B cell (primary cell): ENCODE data around the gene ADAMTS18. TPM values are rescaled to one million over a fixed set of nuclear protein-coding genes. Genes with fewer than 3 reads are reported as not detected.

ENCODE experiments used
- ATAC-seq: fragments of 200-7000 bp; cut with Tn5 transposase; one replicate; pipeline ENCODE4 v1.10.0; 2021; ENCODE audit warnings: low read depth, mild to moderate bottlenecking, moderate number of reproducible peaks, moderate library complexity
- CTCF ChIA-PET: fragments of 350-600 bp; sonication (Branson Sonifier 250); formaldehyde crosslinking; loops from one replicate; lab custom pipeline; 2021; ENCODE audit warnings: antibody characterized with exemption, inconsistent platforms; lab: Charles Lee
- POLR2A ChIA-PET: fragments of 350-600 bp; sonication (Branson Sonifier 250); formaldehyde crosslinking; loops from one replicate; lab custom pipeline; 2021; ENCODE audit warnings: antibody characterized with exemption; lab: Charles Lee
- DNase-seq: peaks from one replicate; pipeline ENCODE4 v3.0.0; 2013
- H2AFZ ChIP-seq: 2 replicates; pipeline ENCODE4 v1.6.1; 2012; ENCODE audit warnings: mild to moderate bottlenecking, low read depth, low read length; ENCODE audit not compliant: insufficient read depth, poor library complexity, severe bottlenecking
- H3K27ac ChIP-seq, 2 donors: 1 replicate in 1 of 2; 2 replicates in 1 of 2; pipeline ENCODE4 v1.5.1; 2012 to 2013; ENCODE audit warnings: low read length in 2 of 2, mild to moderate bottlenecking in 2 of 2, moderate library complexity in 1 of 2
- H3K27me3 ChIP-seq, 4 experiments: fragments of 200-600 bp in 1 of 4; sonication (generic) in 1 of 4; replicated peaks in 1 of 4; 1 replicate in 2 of 4; 2 replicates in 2 of 4; pipeline versions ENCODE4 v1.6.1 to v1.7.0; 2013 to 2016; ENCODE audit warnings: low read length in 3 of 4, mild to moderate bottlenecking in 2 of 4, mixed read lengths in 1 of 4, moderate library complexity in 1 of 4; ENCODE audit not compliant: insufficient read depth in 4 of 4, control insufficient read depth in 3 of 4; ENCODE audit errors: control extremely low read depth in 1 of 4
- H3K36me3 ChIP-seq, 2 experiments: replicated peaks in 1 of 2; 1 replicate in 1 of 2; 2 replicates in 1 of 2; pipeline versions ENCODE4 v1.6.1 to v1.7.1; 2013; ENCODE audit warnings: low read length in 1 of 2; ENCODE audit not compliant: insufficient read depth in 2 of 2, control insufficient read depth in 1 of 2; ENCODE audit errors: control extremely low read depth in 1 of 2, extremely low read depth in 1 of 2
- H3K4me1 ChIP-seq, 2 donors: fragments of 200-600 bp in 1 of 2; sonication (generic) in 1 of 2; 1 replicate in 1 of 2; 2 replicates in 1 of 2; pipeline versions ENCODE4 v1.5.1 to v1.6.1; 2013 to 2017; ENCODE audit warnings: low read length in 2 of 2; ENCODE audit not compliant: control insufficient read depth in 2 of 2, insufficient read depth in 2 of 2
- H3K4me2 ChIP-seq: replicated peaks from 2 replicates; pipeline ENCODE3; 2012; ENCODE audit warnings: mild to moderate bottlenecking, low read depth, low read length; ENCODE audit not compliant: poor library complexity, severe bottlenecking
- H3K4me3 ChIP-seq, 5 experiments: fragments of 200-600 bp in 1 of 5; sonication (generic) in 1 of 5; 1 replicate in 3 of 5; 2 replicates in 2 of 5; pipeline versions ENCODE4 v1.5.1 to v1.7.0; 2011 to 2016; ENCODE audit warnings: low read length in 4 of 5, mild to moderate bottlenecking in 4 of 5, low read depth in 2 of 5, control low read depth in 1 of 5, moderate library complexity in 1 of 5; ENCODE audit not compliant: insufficient read depth in 1 of 5; ENCODE audit errors: control extremely low read depth in 1 of 5, extremely low read depth in 1 of 5
- H3K79me2 ChIP-seq: fragments of 200-600 bp; sonication (generic); one replicate; pipeline ENCODE4 v1.6.0; 2016; ENCODE audit warnings: low read length; ENCODE audit not compliant: control insufficient read depth, insufficient read depth
- H3K9ac ChIP-seq: fragments of 200-600 bp; sonication (generic); 2 replicates; pipeline ENCODE4 v1.6.1; 2017; ENCODE audit warnings: mild to moderate bottlenecking, low read length, moderate library complexity
- H3K9me3 ChIP-seq, 3 donors: one replicate each; pipeline versions ENCODE4 v1.6.1 to v1.7.1; 2013; ENCODE audit warnings: low read length in 2 of 3; ENCODE audit not compliant: control insufficient read depth in 2 of 3, insufficient read depth in 1 of 3; ENCODE audit errors: control extremely low read depth in 1 of 3
- H4K20me1 ChIP-seq: 2 replicates; pipeline ENCODE4 v1.6.0; 2012; ENCODE audit warnings: mild to moderate bottlenecking, low read length; ENCODE audit not compliant: insufficient read depth, control insufficient read depth, poor library complexity, severe bottlenecking
- H3K27ac Mint-ChIP-seq: one replicate; pipeline ENCODE4 v1.8.0; 2021; ENCODE audit warnings: mixed read lengths
- H3K27me3 Mint-ChIP-seq: one replicate; pipeline ENCODE4 v1.8.0; 2021; ENCODE audit warnings: mixed read lengths
- H3K4me1 Mint-ChIP-seq: one replicate; pipeline ENCODE4 v1.8.0; 2021; ENCODE audit warnings: mixed read lengths
- H3K4me3 Mint-ChIP-seq: one replicate; pipeline ENCODE4 v1.8.0; 2021; ENCODE audit warnings: mixed read lengths
- H3K9me3 Mint-ChIP-seq: one replicate; pipeline ENCODE4 v1.8.0; 2022; ENCODE audit warnings: mixed read lengths; ENCODE audit not compliant: insufficient read depth
- EZH2 ChIP-seq: IDR thresholded peaks from 2 replicates; pipeline ENCODE4 v1.6.1; 2012; ENCODE audit warnings: borderline replicate concordance, low read depth, mild to moderate bottlenecking, moderate library complexity, low read length; ENCODE audit not compliant: insufficient read depth, poor library complexity, severe bottlenecking
- WGBS: methylation state at CpG from one replicate; pipeline ENCODE4 v1.1.5; 2013; ENCODE audit warnings: missing lambda C conversion rate; ENCODE audit not compliant: insufficient coverage; 5-methylcytosine and 5-hydroxymethylcytosine counted together
- intact Hi-C: fragments of 100-400 bp; cut with micrococcal nuclease; formaldehyde crosslinking; loops from one replicate; pipeline ENCODE4 v1.10.0; 2022
- polyA plus RNA-seq: library from polyadenylated mRNA; depleted of rRNA; stranded (reverse); fragments of >200 nt; gene quantifications from 2 replicates; pipeline ENCODE4 v1.2.3, GENCODE V29; 2012
- total RNA-seq, 2 donors: library from RNA; stranded (reverse); fragments of 120-200 nt in 1 of 2; gene quantifications; 1 replicate in 1 of 2; 2 replicates in 1 of 2; pipeline versions ENCODE4 v1.2.3 to v1.2.4, GENCODE V29; 2013 to 2022
- TF ChIP-seq, protein P1 (sequence below): fragments of 200-600 bp; IDR thresholded peaks from one replicate; pipeline ENCODE4 v1.8.0; 2022; ENCODE audit warnings: antibody characterized with exemption, mild to moderate bottlenecking

The ADAMTS18 gene
- total and polyA plus RNA-seq, 2 donors (not counting 1 experiment from before 2014, with no cell fraction given): not detected

DNA sequence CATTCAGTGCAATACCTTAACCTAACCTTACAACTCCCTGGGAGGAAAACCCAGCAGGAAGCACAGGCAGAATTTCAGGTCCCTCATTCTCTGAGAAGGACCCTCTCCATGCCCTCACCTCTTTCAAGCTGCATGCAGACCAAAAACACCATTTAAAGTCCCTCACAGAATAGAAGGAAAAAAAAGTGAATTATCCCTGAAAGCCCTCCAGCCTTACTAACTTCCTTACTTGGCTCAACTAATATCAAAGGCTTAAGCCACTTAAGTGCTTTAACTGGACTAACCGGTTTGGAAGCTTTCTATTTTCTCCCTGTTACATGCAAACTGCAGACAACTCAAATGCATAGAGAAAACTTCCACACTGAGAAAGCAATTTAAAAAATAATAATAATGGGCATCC is 60.5 kb downstream of the ADAMTS18 start:
- H3K4me1 Mint-ChIP-seq: no peaks in the 10 kb centered on the region
- Histone ChIP-seq H3K4me1 (no peaks in the 10 kb centered on the region), H3K27me3 (peaks cover 0 to 2% (median 0%) of the 10 kb centered on the region in 4 experiments), H3K4me3 (no peak overlapping the region), H3K9ac (no peak overlapping the region), H2AFZ (no peak overlapping the region), H4K20me1 (no peaks in the 10 kb centered on the region), H3K27ac (no peak overlapping the region), H3K4me2 (no peak overlapping the region), H3K36me3 (no peaks in the 10 kb centered on the region), H3K79me2 (no peaks in the 10 kb centered on the region), H3K9me3 (no peaks in the 10 kb centered on the region)
- H3K27ac Mint-ChIP-seq: no peak overlapping the region
- no peak for ATAC-seq
- H3K4me3 Mint-ChIP-seq: no peak overlapping the region
- peaks cover 3% of the 10 kb centered on the region for H3K9me3 Mint-ChIP-seq
- peaks cover 17% of the 10 kb centered on the region for H3K27me3 Mint-ChIP-seq
- no peak for TF ChIP-seq EZH2
- TF ChIP-seq, protein P1, sequence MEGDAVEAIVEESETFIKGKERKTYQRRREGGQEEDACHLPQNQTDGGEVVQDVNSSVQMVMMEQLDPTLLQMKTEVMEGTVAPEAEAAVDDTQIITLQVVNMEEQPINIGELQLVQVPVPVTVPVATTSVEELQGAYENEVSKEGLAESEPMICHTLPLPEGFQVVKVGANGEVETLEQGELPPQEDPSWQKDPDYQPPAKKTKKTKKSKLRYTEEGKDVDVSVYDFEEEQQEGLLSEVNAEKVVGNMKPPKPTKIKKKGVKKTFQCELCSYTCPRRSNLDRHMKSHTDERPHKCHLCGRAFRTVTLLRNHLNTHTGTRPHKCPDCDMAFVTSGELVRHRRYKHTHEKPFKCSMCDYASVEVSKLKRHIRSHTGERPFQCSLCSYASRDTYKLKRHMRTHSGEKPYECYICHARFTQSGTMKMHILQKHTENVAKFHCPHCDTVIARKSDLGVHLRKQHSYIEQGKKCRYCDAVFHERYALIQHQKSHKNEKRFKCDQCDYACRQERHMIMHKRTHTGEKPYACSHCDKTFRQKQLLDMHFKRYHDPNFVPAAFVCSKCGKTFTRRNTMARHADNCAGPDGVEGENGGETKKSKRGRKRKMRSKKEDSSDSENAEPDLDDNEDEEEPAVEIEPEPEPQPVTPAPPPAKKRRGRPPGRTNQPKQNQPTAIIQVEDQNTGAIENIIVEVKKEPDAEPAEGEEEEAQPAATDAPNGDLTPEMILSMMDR: no peak
- ChIA-PET CTCF (no interaction called here), POLR2A (no interaction called here)
- no peak for DNase-seq
- intact Hi-C loops: no loop called here
- no CpG with 5 or more reads among the region's 1 CpG for WGBS

DNA sequence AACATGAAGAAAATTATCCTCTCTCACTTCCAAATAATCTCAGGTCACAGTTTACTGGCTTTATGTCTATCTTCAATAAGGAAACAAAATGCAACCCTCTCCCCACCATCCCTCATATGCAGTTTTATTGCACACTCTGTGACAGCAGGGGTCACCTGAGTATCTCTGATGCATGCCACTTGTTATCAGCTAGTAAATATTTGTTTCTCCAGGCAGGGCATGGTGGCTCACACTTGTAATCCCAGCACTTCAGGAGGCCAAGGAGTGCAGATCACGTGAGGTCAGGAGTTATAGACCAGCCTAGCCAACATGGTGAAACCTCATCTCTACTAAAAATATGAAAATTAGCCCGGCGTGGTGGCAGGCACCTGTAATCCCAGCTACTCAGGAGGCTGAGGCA is 61.1 kb downstream of the ADAMTS18 start:
- H3K27me3 ChIP-seq: peaks cover 0 to 4% (median under 1%) of the 10 kb centered on the region in 4 experiments

More for the DNA sequence above, 61.1 kb downstream of the ADAMTS18 start:
- Histone ChIP-seq H3K79me2 (no peaks in the 10 kb centered on the region), H3K36me3 (no peaks in the 10 kb centered on the region), H3K4me2 (no peak overlapping the region), H3K9me3 (no peaks in the 10 kb centered on the region), H4K20me1 (no peaks in the 10 kb centered on the region), H3K27ac (no peak overlapping the region), H3K4me3 (no peak overlapping the region), H3K9ac (no peak overlapping the region), H2AFZ (no peak overlapping the region), H3K4me1 (no peaks in the 10 kb centered on the region)
- H3K9me3 Mint-ChIP-seq: peaks cover 3% of the 10 kb centered on the region
- ChIA-PET CTCF (no interaction called here), POLR2A (no interaction called here)
- DNase-seq (no peak), ATAC-seq (no peak)
- no peaks in the 10 kb centered on the region for H3K4me1 Mint-ChIP-seq
- 93% methylated on average over 3 of the region's 3 CpGs for WGBS
- no peak overlapping the region for H3K27ac Mint-ChIP-seq
- peaks cover 18% of the 10 kb centered on the region for H3K27me3 Mint-ChIP-seq
- no peak overlapping the region for H3K4me3 Mint-ChIP-seq
- no peak for TF ChIP-seq EZH2
- TF ChIP-seq, protein P1: no peak
- intact Hi-C loops: no loop called here
